OCI-LY3 (cell line): ENCODE data around the gene PIK3C3.

ENCODE experiments used
- EZH2phosphoT487 ChIP-seq: fragments of 200-600 bp; shearing (Covaris generic); IDR thresholded peaks from 2 replicates; pipeline ENCODE4 v1.6.1; 2018; ENCODE audit warnings: antibody characterized with exemption, mixed run types, low read depth
- TF ChIP-seq, protein P1 (sequence below): fragments of 200-600, 300-600 bp; sonication (generic); IDR thresholded peaks from 2 replicates; pipeline ENCODE4 v1.5.1; 2014; ENCODE audit warnings: antibody characterized with exemption, low read length, low read depth

DNA sequence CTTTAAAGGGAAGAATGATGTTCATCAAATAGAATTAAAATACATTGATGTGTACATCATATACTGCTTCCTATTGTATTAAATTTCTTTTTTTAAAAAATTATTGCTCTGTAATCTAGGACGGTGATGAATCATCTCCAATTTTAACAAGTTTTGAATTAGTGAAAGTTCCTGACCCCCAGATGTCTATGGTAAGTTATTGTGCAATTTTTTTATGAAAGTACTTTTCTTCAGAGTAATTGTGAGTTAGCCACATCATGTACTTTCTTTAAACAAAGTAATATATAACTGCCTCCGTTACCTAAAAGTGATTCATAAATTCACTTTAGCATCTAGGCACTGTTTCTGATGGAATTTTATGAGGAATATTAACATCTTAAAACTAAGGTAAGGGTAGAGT is 38.1 kb downstream of the PIK3C3 start:
- TF ChIP-seq, protein P1, sequence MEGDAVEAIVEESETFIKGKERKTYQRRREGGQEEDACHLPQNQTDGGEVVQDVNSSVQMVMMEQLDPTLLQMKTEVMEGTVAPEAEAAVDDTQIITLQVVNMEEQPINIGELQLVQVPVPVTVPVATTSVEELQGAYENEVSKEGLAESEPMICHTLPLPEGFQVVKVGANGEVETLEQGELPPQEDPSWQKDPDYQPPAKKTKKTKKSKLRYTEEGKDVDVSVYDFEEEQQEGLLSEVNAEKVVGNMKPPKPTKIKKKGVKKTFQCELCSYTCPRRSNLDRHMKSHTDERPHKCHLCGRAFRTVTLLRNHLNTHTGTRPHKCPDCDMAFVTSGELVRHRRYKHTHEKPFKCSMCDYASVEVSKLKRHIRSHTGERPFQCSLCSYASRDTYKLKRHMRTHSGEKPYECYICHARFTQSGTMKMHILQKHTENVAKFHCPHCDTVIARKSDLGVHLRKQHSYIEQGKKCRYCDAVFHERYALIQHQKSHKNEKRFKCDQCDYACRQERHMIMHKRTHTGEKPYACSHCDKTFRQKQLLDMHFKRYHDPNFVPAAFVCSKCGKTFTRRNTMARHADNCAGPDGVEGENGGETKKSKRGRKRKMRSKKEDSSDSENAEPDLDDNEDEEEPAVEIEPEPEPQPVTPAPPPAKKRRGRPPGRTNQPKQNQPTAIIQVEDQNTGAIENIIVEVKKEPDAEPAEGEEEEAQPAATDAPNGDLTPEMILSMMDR: no peak
- TF ChIP-seq EZH2phosphoT487: no peak
